Thoracic aorta (tissue), 2 donors: Measurements from ENCODE around the gene TBC1D8. TPM values are rescaled to one million over a fixed set of nuclear protein-coding genes. Genes with fewer than 3 reads are reported as not detected.

Experiments
- ATAC-seq: fragments of 150-250 bp; one replicate; pipeline ENCODE4 v1.8.0; 2017; ENCODE audit warnings: low read depth; ENCODE audit not compliant: insufficient number of reproducible peaks, low FRiP score
- DNase-seq: peaks from one replicate; pipeline ENCODE4 v3.0.0-alpha.2; 2020; ENCODE audit warnings: low spot score
- H3K27ac ChIP-seq, 2 donors: fragments of 200-600 bp; sonication (generic); 1 replicate in 1 of 2; 2 replicates in 1 of 2; pipeline ENCODE4 v1.5.1; 2016; ENCODE audit warnings: mild to moderate bottlenecking in 2 of 2, moderate library complexity in 2 of 2
- H3K27me3 ChIP-seq: fragments of 200-600 bp; sonication (generic); replicated peaks from 2 replicates; pipeline ENCODE4 v1.6.0; 2016; ENCODE audit warnings: mild to moderate bottlenecking; ENCODE audit not compliant: insufficient read depth
- H3K36me3 ChIP-seq: fragments of 200-600 bp; sonication (generic); one replicate; pipeline ENCODE4 v1.5.1; 2016
- H3K4me1 ChIP-seq, 2 donors: fragments of 200-600 bp; sonication (generic); 1 replicate in 1 of 2; 2 replicates in 1 of 2; pipeline versions ENCODE4 v1.5.1 to v1.6.0; 2016; ENCODE audit warnings: low read depth in 2 of 2, mild to moderate bottlenecking in 1 of 2; ENCODE audit not compliant: control insufficient read depth in 1 of 2
- H3K4me3 ChIP-seq: fragments of 200-600 bp; sonication (generic); 2 replicates; pipeline ENCODE4 v1.5.1; 2016; ENCODE audit warnings: mild to moderate bottlenecking
- H3K9me3 ChIP-seq: fragments of 200-600 bp; sonication (generic); 2 replicates; pipeline ENCODE4 v1.5.1; 2016
- total RNA-seq, 2 donors: library from RNA; depleted of rRNA; stranded (reverse); fragments of >200 nt; gene quantifications; one replicate each; pipeline versions ENCODE4 v1.1.0 to v1.2.3, GENCODE V29; 2016
- TF ChIP-seq, protein P1 (sequence below): fragments of 200-600 bp; sonication (generic); IDR thresholded peaks from one replicate; pipeline ENCODE4 v1.5.1; 2019; ENCODE audit warnings: antibody characterized with exemption

Gene TBC1D8
- total RNA-seq, 2 donors from 2014 or later: 47.4 to 62.0 TPM

GRCh38 chr2:101195871-101196661, 44.9 kb upstream of the TBC1D8 start:
- ATAC-seq: no peak

GRCh38 chr2:101193033-101193626, 41.9 kb upstream of the TBC1D8 start:
- DNase-seq: no peak
- H3K27me3 ChIP-seq: no peaks in the 10 kb centered on the region
- no peaks in the 10 kb centered on the region for H3K36me3 ChIP-seq
- TF ChIP-seq, protein P1, sequence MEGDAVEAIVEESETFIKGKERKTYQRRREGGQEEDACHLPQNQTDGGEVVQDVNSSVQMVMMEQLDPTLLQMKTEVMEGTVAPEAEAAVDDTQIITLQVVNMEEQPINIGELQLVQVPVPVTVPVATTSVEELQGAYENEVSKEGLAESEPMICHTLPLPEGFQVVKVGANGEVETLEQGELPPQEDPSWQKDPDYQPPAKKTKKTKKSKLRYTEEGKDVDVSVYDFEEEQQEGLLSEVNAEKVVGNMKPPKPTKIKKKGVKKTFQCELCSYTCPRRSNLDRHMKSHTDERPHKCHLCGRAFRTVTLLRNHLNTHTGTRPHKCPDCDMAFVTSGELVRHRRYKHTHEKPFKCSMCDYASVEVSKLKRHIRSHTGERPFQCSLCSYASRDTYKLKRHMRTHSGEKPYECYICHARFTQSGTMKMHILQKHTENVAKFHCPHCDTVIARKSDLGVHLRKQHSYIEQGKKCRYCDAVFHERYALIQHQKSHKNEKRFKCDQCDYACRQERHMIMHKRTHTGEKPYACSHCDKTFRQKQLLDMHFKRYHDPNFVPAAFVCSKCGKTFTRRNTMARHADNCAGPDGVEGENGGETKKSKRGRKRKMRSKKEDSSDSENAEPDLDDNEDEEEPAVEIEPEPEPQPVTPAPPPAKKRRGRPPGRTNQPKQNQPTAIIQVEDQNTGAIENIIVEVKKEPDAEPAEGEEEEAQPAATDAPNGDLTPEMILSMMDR: no peak
- ATAC-seq: no peak
- no peaks in the 10 kb centered on the region for H3K9me3 ChIP-seq
- H3K27ac ChIP-seq: no peak overlapping the region
- H3K4me1 ChIP-seq: no peaks in the 10 kb centered on the region
- no peak overlapping the region for H3K4me3 ChIP-seq

More at GRCh38 chr2:101195871-101196661, 44.9 kb upstream of the TBC1D8 start:
- H3K9me3 ChIP-seq: no peaks in the 10 kb centered on the region
- no peak for DNase-seq
- no peaks in the 10 kb centered on the region for H3K27me3 ChIP-seq
- no peak overlapping the region for H3K27ac ChIP-seq
- H3K4me3 ChIP-seq: no peak overlapping the region
- TF ChIP-seq, protein P1: no peak
- no peaks in the 10 kb centered on the region for H3K36me3 ChIP-seq
- no peaks in the 10 kb centered on the region for H3K4me1 ChIP-seq

- ATAC-seq (no peak), DNase-seq (no peak)
- Histone ChIP-seq H3K9me3 (no peaks in the 10 kb centered on the region), H3K4me3 (peak overlapping the region; percentile 30), H3K27ac (no peak overlapping the region), H3K27me3 (no peaks in the 10 kb centered on the region), H3K4me1 (no peaks in the 10 kb centered on the region), H3K36me3 (no peaks in the 10 kb centered on the region)
- TF ChIP-seq, protein P1: no peak
Measured at GRCh38 chr2:101190747-101191516, 39.8 kb upstream of the TBC1D8 start.

GRCh38 chr2:101188683-101189405, 37.7 kb upstream of the TBC1D8 start:
- H3K27me3 ChIP-seq: no peaks in the 10 kb centered on the region
- no peaks in the 10 kb centered on the region for H3K4me1 ChIP-seq
- H3K27ac ChIP-seq: no peak overlapping the region
- TF ChIP-seq, protein P1: peak; percentile 37
- DNase-seq (no peak), ATAC-seq (no peak)
- no peak overlapping the region for H3K4me3 ChIP-seq
- no peaks in the 10 kb centered on the region for H3K9me3 ChIP-seq
- H3K36me3 ChIP-seq: no peaks in the 10 kb centered on the region
